Motor neuron (in vitro differentiated cells): Measurements from ENCODE around the gene USP3. TPM values are rescaled to one million over a fixed set of nuclear protein-coding genes. Genes with fewer than 3 reads are reported as not detected.

Experiments used
- ATAC-seq, 8 experiments: fragments of 200-7000 bp; cut with Tn5 transposase; replicated peaks in 6 of 8; 2 replicates each; pipeline ENCODE4 v1.8.0; 2021; ENCODE audit warnings: mild to moderate bottlenecking in 8 of 8, moderate library complexity in 8 of 8
- H3K27ac ChIP-seq, 2 donors: fragments of 250-450 bp; sonication (Bioruptor Pico); 2 replicates each; pipeline ENCODE4 v1.9.0; 2021; ENCODE audit warnings: antibody characterized with exemption in 2 of 2, mild to moderate bottlenecking in 2 of 2, moderate library complexity in 1 of 2
- H3K4me1 ChIP-seq, 2 donors: fragments of 250-450 bp; sonication (Bioruptor Pico); replicated peaks in 1 of 2; 2 replicates each; pipeline ENCODE4 v1.6.1; 2021; ENCODE audit warnings: antibody characterized with exemption in 2 of 2, mild to moderate bottlenecking in 2 of 2, moderate library complexity in 1 of 2
- H3K4me3 ChIP-seq, 5 donors: fragments of 250-450 bp; sonication (Bioruptor Pico); 2 replicates each; pipeline ENCODE4 v1.9.0; 2021; ENCODE audit warnings: antibody characterized with exemption in 5 of 5, mild to moderate bottlenecking in 5 of 5, moderate library complexity in 4 of 5
- WGBS, 10 experiments: fragments of 450-650 bp; shearing (Covaris generic); methylation state at CpG; one replicate each; pipeline ENCODE4 v1.0.0; 2022; 5-methylcytosine and 5-hydroxymethylcytosine counted together
- in situ Hi-C, 9 experiments: fragments of 400-800 bp; cut with MboI; loops; one replicate each; pipeline ENCODE4 v1.15.0; 2021; ENCODE audit warnings: low sequenced_read_pairs in 9 of 9, low pct_unique_long_range_greater_than_20kb in 2 of 9; ENCODE audit not compliant: unreplicated experiment in 9 of 9
- total RNA-seq, 8 experiments: library from RNA; unstranded; fragments of 300-600 nt; gene quantifications; 2 replicates each; pipeline versions ENCODE4 v1.2.3 to v1.2.4, GENCODE V29; 2022

USP3 gene
- total RNA-seq, 8 experiments from 2014 or later = 20.4 to 63.7 (median 47.1) TPM

- in situ Hi-C loops = no loop called here
- H3K27ac ChIP-seq = peak overlapping the region; percentile 69 to 80
- H3K4me1 ChIP-seq = peaks cover 25 to 40% of the 10 kb centered on the region in 2 donors
- peak; percentile 74 to 88 (median 85) for ATAC-seq
- peak overlapping the region; percentile 41 to 55 (median 47) for H3K4me3 ChIP-seq
- WGBS, 10 experiments = 0 to 5% (median 0%) methylated on average over 1 to 27 of the region's 60 CpGs; no CpG with 5 or more reads in 4 of the 10 experiments
Observed at GRCh38 chr15:63600616-63601025, 96.2 kb downstream of the USP3 start.

GRCh38 chr15:63601026-63601703 lies 96.8 kb downstream of the USP3 start:
- H3K27ac ChIP-seq = peak overlapping the region; percentile 43 to 56
- H3K4me1 ChIP-seq = peaks cover 25 to 40% of the 10 kb centered on the region in 2 donors
- ATAC-seq = peak; percentile 23 to 40 (median 28)
- peak overlapping the region; percentile 41 to 55 (median 47) for H3K4me3 ChIP-seq
- in situ Hi-C loops = no loop called here
- WGBS, 10 experiments = 0 to 3% (median 0%) methylated on average over 1 to 12 of the region's 63 CpGs; no CpG with 5 or more reads in 5 of the 10 experiments

DNA sequence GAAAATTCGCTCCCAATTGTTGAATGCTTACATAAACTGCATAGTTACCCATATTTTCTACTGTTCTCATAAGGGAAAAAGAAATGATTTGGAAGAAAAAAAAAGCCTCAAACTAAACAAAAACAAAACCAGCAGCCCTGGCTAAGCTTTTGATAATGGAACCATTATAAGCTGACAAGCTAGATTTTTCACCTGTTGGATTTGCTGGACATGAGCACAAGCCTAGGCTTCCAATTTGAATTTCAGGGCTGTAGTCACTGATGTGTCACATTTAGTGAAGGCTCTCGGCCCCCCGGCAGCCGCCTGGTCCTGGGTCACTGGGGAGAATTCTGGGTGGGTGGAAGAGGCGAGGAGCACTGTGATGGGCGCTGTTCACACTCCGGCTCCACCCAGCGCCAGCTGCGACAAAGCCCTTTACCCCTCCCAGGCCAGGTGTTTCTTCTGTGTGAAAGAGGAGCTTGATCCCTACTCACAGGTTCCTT lies 97.4 kb downstream of the USP3 start:
- Histone ChIP-seq H3K4me1 (peaks cover 25 to 37% of the 10 kb centered on the region in 2 donors), H3K4me3 (peak overlapping the region; percentile 41 to 55 (median 47)), H3K27ac (no peak overlapping the region)
- no peak for ATAC-seq
- WGBS, 10 experiments = 7 to 65% (median 41%) methylated on average over 4 to 6 of the region's 9 CpGs; no CpG with 5 or more reads in 5 of the 10 experiments
- in situ Hi-C loops = no loop called here

DNA sequence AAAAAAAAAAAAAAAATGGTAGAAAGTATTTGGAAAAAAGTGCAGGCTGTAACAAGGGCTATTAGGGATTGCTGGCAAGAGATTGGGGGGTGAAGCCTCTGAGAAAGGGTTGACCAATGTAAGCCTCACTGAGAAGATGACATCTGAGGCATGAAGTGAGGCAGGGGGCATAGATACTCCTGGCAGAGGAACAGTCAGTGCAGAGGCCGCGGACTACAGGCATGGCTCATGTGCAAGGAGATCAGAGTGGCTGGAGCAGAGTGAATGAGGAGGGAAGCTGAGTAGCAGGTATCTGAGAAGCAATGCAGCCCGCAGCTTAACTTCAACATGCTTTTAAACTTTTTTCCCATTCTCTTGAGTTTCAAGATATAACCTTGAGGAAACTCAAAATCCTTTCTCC lies 98.2 kb downstream of the USP3 start:
- in situ Hi-C loops = no loop called here
- H3K4me1 ChIP-seq = peaks cover 25 to 30% of the 10 kb centered on the region in 2 donors
- no peak overlapping the region for H3K27ac ChIP-seq
- 63 to 100% (median 92%) methylated on average over 1 to 3 of the region's 3 CpGs; no CpG with 5 or more reads in 2 of the 10 experiments for WGBS, 10 experiments
- H3K4me3 ChIP-seq = no peak overlapping the region
- no peak for ATAC-seq

DNA sequence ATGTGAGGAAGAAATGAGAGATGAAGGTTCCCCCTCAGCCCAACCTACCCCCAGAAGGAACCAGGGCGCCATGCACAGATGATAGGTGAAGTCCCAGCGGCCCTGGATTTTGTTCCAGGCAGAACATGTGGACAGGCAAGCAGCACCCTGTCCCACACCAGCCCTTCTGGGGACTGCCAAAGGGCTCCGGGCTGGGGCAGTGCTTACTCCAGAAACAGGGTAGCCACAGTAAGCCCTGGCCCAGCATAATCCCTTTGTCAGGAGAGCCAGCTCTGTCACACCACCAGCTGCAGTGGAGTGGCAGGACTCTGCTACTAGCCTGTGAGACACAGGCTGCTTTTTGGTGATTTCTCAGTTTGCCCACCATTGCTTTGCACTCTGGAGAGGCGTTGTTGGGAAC lies 99.1 kb downstream of the USP3 start:
- no peak for ATAC-seq
- 80 to 100% (median 100%) methylated on average over 1 to 3 of the region's 4 CpGs; no CpG with 5 or more reads in 4 of the 10 experiments for WGBS, 10 experiments
- in situ Hi-C loops = no loop called here
- no peak overlapping the region for H3K4me3 ChIP-seq
- H3K4me1 ChIP-seq = peaks cover 20 to 21% of the 10 kb centered on the region in 2 donors
- H3K27ac ChIP-seq = no peak overlapping the region

- Histone ChIP-seq H3K4me1 (peaks cover 13 to 14% of the 10 kb centered on the region in 2 donors), H3K27ac (no peak overlapping the region), H3K4me3 (no peak overlapping the region)
- in situ Hi-C loops = no loop called here
- no peak for ATAC-seq
- WGBS, 10 experiments = 80 to 100% (median 100%) methylated on average over 1 to 2 of the region's 2 CpGs; no CpG with 5 or more reads in 5 of the 10 experiments
Observed at GRCh38 chr15:63604281-63604680, 99.9 kb downstream of the USP3 start.

DNA sequence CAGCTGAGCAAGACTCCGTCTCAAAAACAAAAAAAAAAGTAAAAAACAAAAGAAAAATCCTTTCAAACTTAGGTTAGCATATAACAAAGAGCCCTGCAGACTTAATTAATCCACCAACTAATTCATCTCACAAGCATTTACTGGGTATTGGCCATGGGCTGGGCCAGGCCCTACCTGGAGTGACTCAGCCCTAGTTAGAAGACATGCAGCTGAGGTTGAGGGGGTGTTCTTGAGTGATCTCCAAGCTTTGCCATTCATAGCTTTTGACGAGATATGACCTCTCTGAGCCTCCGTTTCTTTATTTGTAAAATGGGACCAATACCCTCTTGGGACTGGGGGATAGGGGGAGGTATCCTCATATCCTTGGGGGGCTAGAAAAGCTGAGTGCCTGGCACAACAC lies 100.6 kb downstream of the USP3 start:
- H3K27ac ChIP-seq = no peak overlapping the region
- WGBS, 10 experiments = 60 to 100% (median 89%) methylated on average over 1 to 3 of the region's 3 CpGs; no CpG with 5 or more reads in 2 of the 10 experiments

DNA sequence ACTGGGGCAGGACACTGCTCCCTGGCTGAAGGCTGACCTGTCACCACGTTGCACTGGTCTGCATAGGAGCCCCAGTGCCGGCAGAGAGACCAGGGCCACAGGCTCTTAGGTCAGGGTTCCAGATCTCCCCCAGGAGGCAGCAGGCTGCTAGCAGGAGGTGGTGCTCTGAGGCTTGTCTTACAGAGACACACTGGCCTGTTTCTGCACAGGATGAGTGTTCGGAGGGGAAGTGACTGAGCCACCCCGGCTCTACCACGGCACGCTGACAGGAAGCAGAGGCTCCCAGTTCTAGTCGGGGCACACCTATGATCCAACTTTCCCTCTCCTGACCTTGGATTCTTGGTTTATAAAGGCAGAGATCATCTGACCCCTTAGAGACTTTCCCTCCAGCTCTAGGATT lies 101.4 kb downstream of the USP3 start:
- H3K27ac ChIP-seq = no peak overlapping the region
- in situ Hi-C loops = no loop called here
- 65 to 80% (median 67%) methylated on average over 1 to 2 of the region's 7 CpGs; no CpG with 5 or more reads in 7 of the 10 experiments for WGBS, 10 experiments
- H3K4me3 ChIP-seq = no peak overlapping the region
- ATAC-seq = no peak
- peaks cover 15 to 20% of the 10 kb centered on the region in 2 donors for H3K4me1 ChIP-seq

More for the DNA sequence above, 100.6 kb downstream of the USP3 start:
- Histone ChIP-seq H3K4me1 (peaks cover 14 to 16% of the 10 kb centered on the region in 2 donors), H3K4me3 (no peak overlapping the region)
- no peak for ATAC-seq
- in situ Hi-C loops = no loop called here

DNA sequence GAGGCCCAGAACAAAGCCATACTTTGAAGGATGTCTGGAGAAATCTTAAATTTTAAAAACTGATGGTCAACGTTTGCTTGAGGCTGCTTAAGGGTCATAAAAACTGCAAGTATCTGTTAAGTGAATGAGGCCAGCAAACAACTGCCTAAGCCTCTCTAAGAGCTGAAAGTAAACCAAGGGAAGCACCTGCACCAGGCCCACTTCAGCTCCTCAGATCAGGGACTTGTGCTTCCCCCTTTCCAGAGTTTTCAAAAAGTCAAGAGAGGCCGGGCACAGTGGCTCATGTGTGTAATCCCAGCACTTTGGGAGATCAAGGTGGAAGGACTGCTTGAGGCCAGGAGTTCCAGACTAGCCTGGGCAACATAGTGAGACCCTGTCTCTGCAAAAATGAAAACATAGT lies 101.9 kb downstream of the USP3 start:
- no peak for ATAC-seq
- 8 to 100% (median 67%) methylated on average over 1 to 2 of the region's 2 CpGs; no CpG with 5 or more reads in 3 of the 10 experiments for WGBS, 10 experiments
- in situ Hi-C loops = no loop called here

GRCh38 chr15:63608989-63609388 lies 104.6 kb downstream of the USP3 start:
- Histone ChIP-seq H3K4me3 (no peak overlapping the region), H3K4me1 (peaks cover 21 to 25% of the 10 kb centered on the region in 2 donors), H3K27ac (no peak overlapping the region)
- in situ Hi-C loops = no loop called here
- 85 to 100% (median 97%) methylated on average over 1 to 12 of the region's 15 CpGs; no CpG with 5 or more reads in 2 of the 10 experiments for WGBS, 10 experiments
- no peak for ATAC-seq

More for the DNA sequence above, 101.9 kb downstream of the USP3 start:
- no peak overlapping the region for H3K27ac ChIP-seq
- H3K4me1 ChIP-seq = peaks cover 20 to 25% of the 10 kb centered on the region in 2 donors
- no peak overlapping the region for H3K4me3 ChIP-seq

- 0 to 100% (median 72%) methylated on average over 1 to 4 of the region's 6 CpGs; no CpG with 5 or more reads in 3 of the 10 experiments for WGBS, 10 experiments
- H3K27ac ChIP-seq = peak overlapping the region in 1 of 2 donors; percentile 40
- peaks cover 21 to 25% of the 10 kb centered on the region in 2 donors for H3K4me1 ChIP-seq
- in situ Hi-C loops = no loop called here
- no peak for ATAC-seq
- no peak overlapping the region for H3K4me3 ChIP-seq
Observed at GRCh38 chr15:63609448-63609847, 105.1 kb downstream of the USP3 start.

GRCh38 chr15:63610209-63610841 lies 105.9 kb downstream of the USP3 start:
- Histone ChIP-seq H3K4me1 (peaks cover 21 to 25% of the 10 kb centered on the region in 2 donors), H3K4me3 (no peak overlapping the region), H3K27ac (peak overlapping the region; percentile 46 to 69)
- 0 to 20% (median 2%) methylated on average over 1 to 5 of the region's 6 CpGs; no CpG with 5 or more reads in 1 of the 10 experiments for WGBS, 10 experiments
- in situ Hi-C loops = no loop called here
- ATAC-seq = peak; percentile 88 to 95 (median 90)

DNA sequence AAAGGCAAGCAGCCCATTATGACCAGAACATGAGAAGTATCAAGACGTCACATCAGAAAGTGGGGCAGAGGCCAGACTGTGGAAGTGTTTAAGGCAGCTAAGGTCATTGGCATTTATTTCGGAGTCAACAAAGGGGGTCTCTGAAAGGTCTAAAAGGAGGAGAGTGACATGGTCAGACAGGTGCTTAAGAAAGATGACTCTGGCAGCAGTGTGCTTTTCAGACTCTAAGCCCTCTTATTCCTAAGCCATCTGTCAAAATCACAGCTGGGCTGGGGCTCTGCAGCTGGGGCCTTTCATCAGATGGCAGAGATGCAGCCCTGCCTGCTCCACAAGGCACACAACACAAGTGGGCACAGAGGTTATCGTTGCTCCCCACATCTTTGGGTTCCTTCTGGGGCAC lies 106.8 kb downstream of the USP3 start:
- Histone ChIP-seq H3K27ac (peak overlapping the region; percentile 46 to 69), H3K4me1 (peaks cover 21 to 25% of the 10 kb centered on the region in 2 donors), H3K4me3 (no peak overlapping the region)
- WGBS, 10 experiments = 47 to 100% (median 60%) methylated on average over 1 to 2 of the region's 3 CpGs; no CpG with 5 or more reads in 2 of the 10 experiments
- ATAC-seq = no peak
- in situ Hi-C loops = no loop called here
